Thoracic aorta (tissue), 2 donors: Measurements from ENCODE around the gene U2AF2. TPM values are rescaled to one million over a fixed set of nuclear protein-coding genes. Genes with fewer than 3 reads are reported as not detected.

Experiments used
- ATAC-seq: fragments of 150-250 bp; one replicate; pipeline ENCODE4 v1.8.0; 2017; ENCODE audit warnings: low read depth; ENCODE audit not compliant: insufficient number of reproducible peaks, low FRiP score
- DNase-seq: peaks from one replicate; pipeline ENCODE4 v3.0.0-alpha.2; 2020; ENCODE audit warnings: low spot score
- H3K27ac ChIP-seq, 2 donors: fragments of 200-600 bp; sonication (generic); 1 replicate in 1 of 2; 2 replicates in 1 of 2; pipeline ENCODE4 v1.5.1; 2016; ENCODE audit warnings: mild to moderate bottlenecking in 2 of 2, moderate library complexity in 2 of 2
- H3K27me3 ChIP-seq: fragments of 200-600 bp; sonication (generic); replicated peaks from 2 replicates; pipeline ENCODE4 v1.6.0; 2016; ENCODE audit warnings: mild to moderate bottlenecking; ENCODE audit not compliant: insufficient read depth
- H3K36me3 ChIP-seq: fragments of 200-600 bp; sonication (generic); one replicate; pipeline ENCODE4 v1.5.1; 2016
- H3K4me1 ChIP-seq, 2 donors: fragments of 200-600 bp; sonication (generic); 1 replicate in 1 of 2; 2 replicates in 1 of 2; pipeline versions ENCODE4 v1.5.1 to v1.6.0; 2016; ENCODE audit warnings: low read depth in 2 of 2, mild to moderate bottlenecking in 1 of 2; ENCODE audit not compliant: control insufficient read depth in 1 of 2
- H3K4me3 ChIP-seq: fragments of 200-600 bp; sonication (generic); 2 replicates; pipeline ENCODE4 v1.5.1; 2016; ENCODE audit warnings: mild to moderate bottlenecking
- H3K9me3 ChIP-seq: fragments of 200-600 bp; sonication (generic); 2 replicates; pipeline ENCODE4 v1.5.1; 2016
- total RNA-seq, 2 donors: library from RNA; depleted of rRNA; stranded (reverse); fragments of >200 nt; gene quantifications; one replicate each; pipeline versions ENCODE4 v1.1.0 to v1.2.3, GENCODE V29; 2016
- TF ChIP-seq, protein P1 (sequence below): fragments of 200-600 bp; sonication (generic); IDR thresholded peaks from one replicate; pipeline ENCODE4 v1.5.1; 2019; ENCODE audit warnings: antibody characterized with exemption

The U2AF2 gene
- total RNA-seq, 2 donors from 2014 or later, result 77.3 to 106 TPM

- DNase-seq (no peak), ATAC-seq (no peak)
- Histone ChIP-seq H3K4me1 (no peaks in the 10 kb centered on the region), H3K27me3 (no peaks in the 10 kb centered on the region), H3K36me3 (peaks cover 34% of the 10 kb centered on the region), H3K4me3 (no peak overlapping the region), H3K27ac (no peak overlapping the region), H3K9me3 (no peaks in the 10 kb centered on the region)
- TF ChIP-seq, protein P1, sequence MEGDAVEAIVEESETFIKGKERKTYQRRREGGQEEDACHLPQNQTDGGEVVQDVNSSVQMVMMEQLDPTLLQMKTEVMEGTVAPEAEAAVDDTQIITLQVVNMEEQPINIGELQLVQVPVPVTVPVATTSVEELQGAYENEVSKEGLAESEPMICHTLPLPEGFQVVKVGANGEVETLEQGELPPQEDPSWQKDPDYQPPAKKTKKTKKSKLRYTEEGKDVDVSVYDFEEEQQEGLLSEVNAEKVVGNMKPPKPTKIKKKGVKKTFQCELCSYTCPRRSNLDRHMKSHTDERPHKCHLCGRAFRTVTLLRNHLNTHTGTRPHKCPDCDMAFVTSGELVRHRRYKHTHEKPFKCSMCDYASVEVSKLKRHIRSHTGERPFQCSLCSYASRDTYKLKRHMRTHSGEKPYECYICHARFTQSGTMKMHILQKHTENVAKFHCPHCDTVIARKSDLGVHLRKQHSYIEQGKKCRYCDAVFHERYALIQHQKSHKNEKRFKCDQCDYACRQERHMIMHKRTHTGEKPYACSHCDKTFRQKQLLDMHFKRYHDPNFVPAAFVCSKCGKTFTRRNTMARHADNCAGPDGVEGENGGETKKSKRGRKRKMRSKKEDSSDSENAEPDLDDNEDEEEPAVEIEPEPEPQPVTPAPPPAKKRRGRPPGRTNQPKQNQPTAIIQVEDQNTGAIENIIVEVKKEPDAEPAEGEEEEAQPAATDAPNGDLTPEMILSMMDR, result no peak
Measured at GRCh38 chr19:55614711-55615542, 39.9 kb upstream of the U2AF2 start.

DNA sequence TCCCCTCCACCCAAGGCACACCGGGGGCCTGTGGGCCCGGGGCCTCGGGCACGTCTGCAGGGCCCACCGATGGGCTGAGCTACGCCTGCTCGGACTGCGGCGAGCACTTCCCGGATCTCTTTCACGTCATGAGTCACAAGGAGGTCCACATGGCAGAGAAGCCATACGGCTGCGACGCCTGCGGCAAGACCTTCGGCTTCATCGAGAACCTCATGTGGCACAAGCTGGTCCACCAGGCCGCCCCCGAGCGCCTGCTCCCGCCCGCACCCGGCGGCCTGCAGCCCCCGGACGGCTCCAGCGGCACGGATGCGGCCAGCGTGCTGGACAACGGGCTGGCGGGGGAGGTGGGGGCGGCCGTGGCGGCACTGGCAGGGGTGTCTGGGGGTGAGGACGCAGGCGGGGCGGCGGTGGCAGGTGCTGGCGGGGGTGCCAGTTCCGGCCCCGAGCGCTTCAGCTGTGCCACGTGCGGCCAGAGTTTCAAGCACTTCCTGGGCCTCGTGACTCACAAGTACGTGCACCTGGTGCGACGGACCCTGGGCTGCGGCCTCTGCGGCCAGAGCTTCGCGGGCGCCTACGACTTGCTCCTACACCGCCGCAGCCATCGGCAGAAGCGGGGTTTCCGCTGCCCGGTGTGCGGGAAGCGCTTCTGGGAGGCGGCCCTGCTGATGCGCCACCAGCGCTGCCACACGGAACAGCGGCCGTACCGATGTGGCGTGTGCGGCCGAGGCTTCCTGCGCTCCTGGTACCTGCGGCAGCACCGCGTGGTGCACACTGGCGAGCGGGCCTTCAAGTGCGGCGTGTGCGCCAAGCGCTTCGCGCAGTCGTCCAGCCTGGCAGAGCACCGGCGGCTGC is 39.1 kb upstream of the U2AF2 start:
- TF ChIP-seq, protein P1, result no peak
- Histone ChIP-seq H3K9me3 (no peaks in the 10 kb centered on the region), H3K4me3 (no peak overlapping the region), H3K27me3 (no peaks in the 10 kb centered on the region), H3K4me1 (no peaks in the 10 kb centered on the region), H3K27ac (no peak overlapping the region), H3K36me3 (peaks cover 32% of the 10 kb centered on the region)
- ATAC-seq (no peak), DNase-seq (no peak)

DNA sequence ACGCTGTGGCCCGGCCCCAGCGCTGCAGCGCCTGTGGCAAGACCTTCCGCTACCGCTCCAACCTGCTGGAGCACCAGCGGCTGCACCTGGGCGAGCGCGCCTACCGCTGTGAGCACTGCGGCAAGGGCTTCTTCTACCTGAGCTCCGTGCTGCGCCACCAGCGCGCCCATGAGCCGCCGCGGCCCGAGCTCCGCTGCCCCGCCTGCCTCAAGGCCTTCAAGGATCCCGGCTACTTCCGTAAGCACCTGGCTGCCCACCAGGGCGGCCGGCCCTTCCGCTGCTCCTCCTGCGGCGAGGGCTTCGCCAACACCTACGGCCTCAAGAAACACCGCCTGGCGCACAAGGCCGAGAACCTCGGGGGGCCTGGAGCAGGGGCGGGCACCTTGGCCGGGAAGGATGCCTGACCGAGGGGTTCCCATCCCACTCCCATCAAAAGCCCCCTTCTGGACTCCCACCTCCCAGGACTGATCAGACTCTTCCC is 38.4 kb upstream of the U2AF2 start:
- H3K27ac ChIP-seq, result no peak overlapping the region
- no peaks in the 10 kb centered on the region for H3K9me3 ChIP-seq
- H3K4me1 ChIP-seq, result no peaks in the 10 kb centered on the region
- TF ChIP-seq, protein P1, result no peak
- no peak overlapping the region for H3K4me3 ChIP-seq
- H3K27me3 ChIP-seq, result no peaks in the 10 kb centered on the region
- ATAC-seq, result no peak
- no peak for DNase-seq
- H3K36me3 ChIP-seq, result peaks cover 32% of the 10 kb centered on the region

- Histone ChIP-seq H3K27ac (no peak overlapping the region), H3K4me1 (no peaks in the 10 kb centered on the region), H3K27me3 (no peaks in the 10 kb centered on the region), H3K9me3 (no peaks in the 10 kb centered on the region), H3K4me3 (no peak overlapping the region), H3K36me3 (peaks cover 32% of the 10 kb centered on the region)
- TF ChIP-seq, protein P1, result no peak
- no peak for DNase-seq
- ATAC-seq, result no peak
Measured at GRCh38 chr19:55617426-55617825, 37.4 kb upstream of the U2AF2 start.

- H3K4me3 ChIP-seq, result no peak overlapping the region
- DNase-seq (no peak), ATAC-seq (no peak)
- no peak overlapping the region for H3K27ac ChIP-seq
- TF ChIP-seq, protein P1, result no peak
- H3K9me3 ChIP-seq, result no peaks in the 10 kb centered on the region
- H3K27me3 ChIP-seq, result no peaks in the 10 kb centered on the region
- peaks cover 32% of the 10 kb centered on the region for H3K36me3 ChIP-seq
- no peaks in the 10 kb centered on the region for H3K4me1 ChIP-seq
Measured at GRCh38 chr19:55618426-55618825, 36.4 kb upstream of the U2AF2 start.
